HG02642 (cell line): ENCODE data around the gene AGXT2.
"Not testable (repeated sequence)": the region's sequence is repeated elsewhere in the genome, so short reads cannot be mapped to it uniquely, and the experiment has no call there.

Experiments
- ATAC-seq: cut with Tn5 transposase; IDR thresholded peaks from one replicate; pipeline ENCODE4 v1.9.1; 2021; ENCODE audit warnings: mild to moderate bottlenecking; ENCODE audit not compliant: unreplicated experiment, poor library complexity

AGXT2 gene

DNA sequence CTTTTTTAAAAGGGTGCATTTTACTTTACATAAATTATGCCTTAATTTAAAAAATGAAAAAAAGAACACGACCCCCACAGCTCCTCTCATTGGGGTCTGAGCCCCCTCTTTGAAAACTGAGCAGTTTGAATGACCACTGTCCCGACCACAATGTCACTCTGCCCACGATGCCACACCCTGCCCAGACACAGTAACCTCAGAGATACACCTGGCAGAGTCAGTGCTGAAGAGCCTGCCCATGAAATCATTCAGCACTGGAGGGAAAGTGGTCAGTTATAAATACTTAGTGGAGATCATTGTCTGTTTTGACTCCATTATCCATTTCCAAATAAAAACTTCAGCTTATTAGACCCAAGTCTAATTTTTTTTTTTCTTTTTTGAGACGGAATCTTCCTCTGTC is 69.1 kb downstream of the AGXT2 start:
- peak; percentile 43 for ATAC-seq

DNA sequence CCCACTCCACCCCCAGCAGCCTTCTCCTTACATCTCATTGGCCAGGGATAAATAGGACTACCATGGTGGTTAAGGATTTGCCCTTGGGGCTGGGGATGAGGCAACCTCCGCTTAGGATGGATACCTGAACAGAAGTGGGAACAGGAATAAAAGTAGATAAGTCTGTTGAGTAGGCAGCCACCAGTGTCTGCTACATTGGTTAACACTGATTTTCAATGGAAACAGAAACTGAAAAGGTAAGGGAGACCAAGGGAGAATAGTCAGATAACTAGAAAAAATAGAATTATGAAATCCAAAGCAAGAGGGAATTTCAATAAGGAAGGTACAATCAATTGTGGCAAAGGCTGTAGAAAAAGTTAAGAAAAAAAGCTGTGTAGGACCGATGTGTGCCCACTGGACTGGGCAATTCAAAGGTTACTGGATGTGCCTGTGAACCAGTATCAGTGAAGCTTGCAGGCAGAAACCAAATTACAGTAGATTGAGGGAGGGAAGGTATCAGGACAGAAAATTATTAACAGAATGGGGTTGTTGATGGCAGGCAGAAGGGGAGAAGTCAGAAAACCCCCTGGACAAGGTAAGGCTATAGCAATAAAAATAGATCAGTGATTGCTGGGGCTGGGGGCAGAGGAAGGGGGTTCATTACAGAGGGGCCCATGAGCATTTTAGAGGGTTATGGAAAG is 69.7 kb downstream of the AGXT2 start:
- ATAC-seq = peak; percentile 88

GRCh38 chr5:34976347-34976746 is 71.4 kb downstream of the AGXT2 start:
- no peak for ATAC-seq

DNA sequence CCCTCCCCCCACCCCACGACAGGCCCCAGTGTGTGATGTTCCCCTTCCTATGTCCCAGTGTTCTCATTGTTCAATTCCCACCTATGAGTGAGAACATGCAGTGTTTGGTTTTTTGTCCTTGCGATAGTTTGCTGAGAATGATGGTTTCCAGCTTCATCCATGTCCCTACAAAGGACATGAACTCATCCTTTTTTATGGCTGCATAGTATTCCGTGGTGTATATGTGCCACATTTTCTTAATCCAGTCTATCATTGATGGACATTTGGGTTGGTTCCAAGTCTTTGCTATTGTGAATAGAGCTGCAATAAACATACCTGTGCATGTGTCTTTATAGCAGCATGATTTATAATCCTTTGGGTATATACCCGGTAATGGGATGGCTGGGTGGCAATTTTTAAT is 76.1 kb downstream of the AGXT2 start:
- ATAC-seq = not testable (repeated sequence)

GRCh38 chr5:34970552-34970951 is 77.2 kb downstream of the AGXT2 start:
- peak; percentile 43 for ATAC-seq

- no peak for ATAC-seq
Measured at GRCh38 chr5:34968258-34968657, 79.5 kb downstream of the AGXT2 start.

DNA sequence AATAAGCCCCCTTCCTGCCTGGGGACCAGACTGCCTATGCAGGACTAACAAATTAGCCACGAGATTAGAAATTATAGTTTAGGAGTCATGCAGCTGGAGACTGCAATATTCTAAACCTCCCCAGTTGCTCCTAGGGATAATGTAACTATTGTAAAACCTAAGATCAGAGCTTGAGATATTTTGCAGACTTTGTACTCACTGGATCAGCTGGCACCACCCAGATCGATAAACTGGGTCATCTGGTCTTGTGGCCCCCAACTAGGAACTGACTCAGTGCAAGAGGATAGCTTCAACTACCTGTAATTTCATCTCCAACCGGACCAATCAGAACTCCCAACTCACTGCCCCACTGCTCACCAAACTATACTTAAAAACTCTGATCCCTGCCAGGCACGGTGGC is 80.2 kb downstream of the AGXT2 start:
- no peak for ATAC-seq

- ATAC-seq = peak; percentile 93
Measured at GRCh38 chr5:34959323-34959722, 88.4 kb downstream of the AGXT2 start.

- ATAC-seq = peak; percentile 50
Measured at GRCh38 chr5:34957857-34958690, 89.7 kb downstream of the AGXT2 start.

DNA sequence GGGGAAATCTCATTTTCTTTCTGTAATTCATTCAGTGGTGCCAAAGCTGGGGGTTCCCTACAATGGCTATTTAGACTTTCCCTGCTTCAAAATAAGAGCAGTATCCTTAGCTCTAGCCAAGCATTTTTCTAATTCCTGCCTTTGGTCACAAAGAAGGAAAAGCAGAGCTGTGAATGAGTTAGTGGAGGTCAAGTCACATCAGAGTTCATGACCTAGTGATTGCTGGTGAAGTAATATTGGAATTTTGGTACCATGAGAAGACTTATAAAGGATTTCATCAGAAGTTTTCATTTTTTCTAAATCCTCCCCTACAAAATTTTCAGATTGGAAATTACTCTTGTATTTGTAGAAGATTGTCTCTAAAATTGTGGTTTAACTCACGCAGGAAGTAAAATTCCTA is 90.4 kb downstream of the AGXT2 start:
- ATAC-seq = no peak
